Femur (tissue), 1 donor: ENCODE data around the gene IL9.
"Not testable (repeated sequence)": the region's sequence is repeated elsewhere in the genome, so short reads cannot be mapped to it uniquely, and the experiment has no call there.

Experiments used
- DNase-seq: peaks from one replicate; pipeline ENCODE4 v3.0.0-alpha.2; 2017

The IL9 gene

DNA sequence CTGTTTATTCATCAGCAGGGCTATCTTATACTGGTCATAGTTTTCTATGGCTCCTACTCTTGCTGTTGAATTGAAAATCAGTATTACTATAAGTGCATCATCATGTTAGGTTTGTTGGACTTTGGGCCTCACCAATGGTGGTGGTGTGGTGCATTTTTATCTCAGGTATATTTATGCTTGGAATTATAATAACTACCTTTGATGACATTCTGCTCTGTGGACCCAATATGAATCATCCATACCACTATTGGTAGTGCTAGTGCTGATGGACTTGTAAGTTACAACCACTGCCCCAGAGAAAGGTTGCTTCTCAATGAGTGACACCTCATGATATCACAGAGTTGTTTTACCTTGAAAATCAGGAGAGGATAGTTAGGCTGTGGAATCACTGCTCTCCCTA, 28.0 kb downstream of the IL9 start:
- no peak for DNase-seq

DNA sequence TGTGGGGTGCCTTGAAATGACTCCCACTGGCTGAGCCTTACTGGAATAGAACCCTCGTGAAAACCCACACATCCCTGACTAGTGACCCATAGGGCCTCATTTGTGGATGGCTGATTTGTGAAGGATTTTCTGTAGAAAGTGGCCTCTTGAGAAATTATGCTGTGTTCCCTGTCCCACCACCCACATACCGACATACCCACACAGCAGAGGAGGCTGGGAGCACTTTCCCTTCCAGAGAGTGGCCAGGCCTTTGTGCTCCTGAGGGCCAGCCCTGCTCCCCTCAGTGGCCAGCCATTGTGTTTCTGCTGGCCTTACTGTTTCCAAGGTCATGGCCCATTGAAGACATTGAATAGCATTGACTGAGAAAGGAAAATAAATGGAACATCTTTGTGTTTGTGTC, 29.6 kb downstream of the IL9 start:
- no peak for DNase-seq

DNA sequence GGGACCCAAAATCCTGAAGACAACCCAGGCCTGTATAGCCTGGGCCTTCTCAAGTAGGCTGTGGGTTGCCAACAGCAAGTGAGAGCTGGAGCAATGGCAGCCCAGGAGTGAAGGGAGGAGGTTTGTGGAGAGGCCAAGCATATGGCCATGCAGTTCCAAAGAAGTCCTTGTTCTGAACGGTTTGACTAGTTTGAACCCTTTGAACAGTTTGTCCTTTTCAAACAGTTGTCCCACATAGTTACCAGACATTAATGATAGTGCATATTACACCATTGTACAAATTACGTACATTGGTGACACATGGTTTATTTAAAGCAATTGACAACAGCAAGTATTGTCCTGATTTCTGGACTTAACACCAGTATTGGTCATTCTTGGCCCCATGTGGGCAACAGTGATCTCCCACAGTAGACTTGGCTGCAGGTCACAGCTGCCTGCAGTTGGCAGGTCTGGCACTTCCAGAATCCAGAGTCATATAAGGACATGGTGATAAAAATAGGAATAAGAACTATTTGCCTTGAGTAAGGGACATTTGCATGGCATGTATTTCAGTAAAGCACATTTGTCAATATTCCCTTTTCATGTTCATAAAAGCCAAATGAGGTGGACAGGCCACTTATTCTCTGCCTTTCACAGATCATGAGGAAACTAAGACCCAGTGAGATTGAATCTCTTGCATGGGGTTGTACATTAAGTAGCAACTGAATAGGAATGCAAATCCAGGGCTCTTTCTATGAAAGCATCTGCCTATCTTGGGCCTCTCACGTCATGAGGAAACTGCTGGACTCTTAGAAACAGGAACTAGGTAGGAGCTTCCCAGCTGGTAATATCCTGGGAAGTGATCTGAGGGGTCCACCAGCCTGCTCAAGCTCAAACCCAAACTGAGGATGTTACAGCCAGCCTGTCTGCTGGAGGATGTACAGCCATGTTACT, 30.9 kb downstream of the IL9 start:
- no peak for DNase-seq

DNA sequence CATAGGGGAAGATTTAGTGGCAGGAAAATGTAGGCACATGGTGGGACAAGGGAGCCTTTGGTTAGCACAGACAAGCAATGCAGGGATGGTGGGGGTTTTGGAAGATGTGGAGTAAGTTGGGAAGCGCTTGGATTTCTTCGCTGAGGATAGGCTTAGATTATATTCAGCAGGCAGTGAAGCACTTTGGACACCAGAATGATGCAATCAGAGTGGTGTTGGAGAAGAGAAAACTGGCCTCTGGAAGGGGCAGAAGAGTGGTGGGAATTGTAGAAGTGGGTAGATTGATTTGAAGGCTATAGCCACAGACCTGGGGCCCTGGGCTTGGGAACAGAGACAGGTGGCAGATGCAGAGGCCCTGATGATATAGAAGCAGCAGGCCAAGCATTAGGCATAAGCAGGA, 32.9 kb downstream of the IL9 start:
- no peak for DNase-seq

DNA sequence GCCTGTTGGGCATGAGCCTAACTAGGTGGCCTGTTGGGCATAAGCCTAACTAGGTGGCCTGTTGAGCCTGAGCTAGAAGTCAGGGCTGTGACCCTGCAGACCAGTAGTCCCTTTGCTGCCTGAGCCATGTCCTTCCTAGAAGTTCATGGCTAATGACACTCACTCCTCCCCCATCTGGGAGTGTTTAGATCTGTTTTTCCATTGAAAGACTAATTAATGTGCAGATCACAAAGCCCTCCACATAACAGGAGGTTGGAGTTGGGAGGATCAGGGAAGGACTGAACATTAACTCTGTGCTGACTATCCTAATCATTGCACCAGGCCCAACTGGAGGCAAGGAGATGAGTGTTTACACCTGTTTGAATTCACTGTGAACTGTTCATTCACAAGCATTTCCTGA, 33.6 kb downstream of the IL9 start:
- no peak for DNase-seq

DNA sequence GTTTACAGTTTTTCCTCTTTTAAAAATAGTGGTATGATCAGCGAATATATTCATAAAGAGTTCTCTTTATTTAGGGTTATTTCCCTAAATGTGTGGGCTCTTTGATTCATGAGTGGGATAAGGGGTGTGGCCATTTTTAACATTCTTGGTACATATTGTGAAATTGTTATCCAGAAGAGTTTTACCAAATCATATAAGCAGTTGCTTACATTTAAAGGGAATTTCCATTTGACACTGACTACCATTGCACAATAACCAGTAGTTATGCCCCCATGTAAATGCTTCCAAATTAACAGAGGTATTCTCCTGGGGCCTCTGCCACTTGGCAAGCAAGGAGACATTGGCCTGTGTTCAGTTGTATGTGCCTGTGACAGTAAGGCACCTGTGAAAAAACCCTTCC, 34.0 kb downstream of the IL9 start:
- no peak for DNase-seq

DNA sequence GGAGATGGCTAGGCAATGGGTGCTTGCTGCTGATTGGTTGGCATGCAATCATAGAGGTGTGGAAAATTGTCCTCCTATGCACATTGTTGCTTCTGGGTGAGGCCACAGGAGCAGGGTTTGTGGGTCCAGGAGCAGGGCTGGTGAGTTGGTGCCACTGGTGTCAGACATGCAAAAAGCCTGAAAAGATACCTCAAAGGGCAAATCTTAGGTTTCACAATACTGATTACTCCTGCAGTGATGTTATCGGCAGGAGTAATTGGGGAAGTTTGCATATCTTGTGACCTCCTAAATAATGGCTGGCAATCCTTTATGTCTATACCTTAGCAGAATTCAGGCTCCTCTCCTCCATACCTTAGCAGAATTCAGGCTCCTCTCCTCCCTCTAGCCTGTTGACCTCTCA, 36.0 kb downstream of the IL9 start:
- no peak for DNase-seq

DNA sequence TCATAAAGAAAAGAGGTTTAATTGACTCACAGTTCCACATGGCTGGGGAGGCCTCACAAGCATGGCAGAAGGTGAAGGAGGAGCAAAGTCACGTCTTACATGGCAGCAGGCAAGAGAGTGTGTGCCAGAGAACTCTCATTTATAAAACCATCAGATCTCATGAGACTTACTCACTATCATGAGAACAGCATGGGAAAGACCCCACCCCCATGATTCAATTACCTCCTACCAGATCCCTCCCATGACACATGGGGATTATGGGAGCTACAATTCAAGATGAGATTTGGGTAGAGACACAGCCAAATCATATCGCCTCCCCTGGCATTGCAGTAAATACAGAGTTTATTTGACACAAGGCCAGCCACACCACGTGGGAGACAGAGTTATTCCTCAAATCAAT, 36.5 kb downstream of the IL9 start:
- not testable (repeated sequence) for DNase-seq

DNA sequence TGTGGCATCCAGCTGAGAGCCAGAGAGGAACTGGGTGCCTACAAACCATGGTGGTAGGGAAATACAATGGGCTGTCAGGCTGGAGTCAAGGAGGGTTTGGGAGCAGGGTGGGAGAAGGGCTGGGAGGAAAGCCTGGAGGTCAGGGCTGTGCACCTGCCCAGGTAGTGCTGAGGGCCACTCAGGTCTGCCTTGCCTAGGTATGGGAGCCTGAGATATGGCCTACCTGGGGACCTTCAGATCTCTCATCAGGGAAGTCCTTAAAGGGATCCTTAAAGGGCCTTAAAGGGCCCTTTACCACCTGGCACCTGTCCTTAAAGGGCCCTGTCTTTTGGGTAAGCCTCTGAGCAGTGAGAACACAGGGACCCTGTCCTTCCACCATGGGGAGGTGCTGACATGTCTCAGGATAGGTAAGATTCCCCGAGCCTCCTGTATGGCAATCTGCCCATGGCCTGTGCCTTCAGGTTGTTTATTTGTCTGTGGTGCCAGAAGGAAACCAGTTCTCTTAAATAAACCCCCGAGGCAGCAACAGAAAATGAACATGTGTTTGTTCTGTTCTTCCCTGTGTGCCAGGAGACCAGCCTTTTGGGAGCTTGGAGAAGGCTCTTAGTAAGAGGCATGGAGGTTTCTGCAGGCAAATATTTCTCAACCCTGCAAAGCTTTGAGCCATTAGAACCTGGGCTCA, 37.9 kb downstream of the IL9 start:
- no peak for DNase-seq

DNA sequence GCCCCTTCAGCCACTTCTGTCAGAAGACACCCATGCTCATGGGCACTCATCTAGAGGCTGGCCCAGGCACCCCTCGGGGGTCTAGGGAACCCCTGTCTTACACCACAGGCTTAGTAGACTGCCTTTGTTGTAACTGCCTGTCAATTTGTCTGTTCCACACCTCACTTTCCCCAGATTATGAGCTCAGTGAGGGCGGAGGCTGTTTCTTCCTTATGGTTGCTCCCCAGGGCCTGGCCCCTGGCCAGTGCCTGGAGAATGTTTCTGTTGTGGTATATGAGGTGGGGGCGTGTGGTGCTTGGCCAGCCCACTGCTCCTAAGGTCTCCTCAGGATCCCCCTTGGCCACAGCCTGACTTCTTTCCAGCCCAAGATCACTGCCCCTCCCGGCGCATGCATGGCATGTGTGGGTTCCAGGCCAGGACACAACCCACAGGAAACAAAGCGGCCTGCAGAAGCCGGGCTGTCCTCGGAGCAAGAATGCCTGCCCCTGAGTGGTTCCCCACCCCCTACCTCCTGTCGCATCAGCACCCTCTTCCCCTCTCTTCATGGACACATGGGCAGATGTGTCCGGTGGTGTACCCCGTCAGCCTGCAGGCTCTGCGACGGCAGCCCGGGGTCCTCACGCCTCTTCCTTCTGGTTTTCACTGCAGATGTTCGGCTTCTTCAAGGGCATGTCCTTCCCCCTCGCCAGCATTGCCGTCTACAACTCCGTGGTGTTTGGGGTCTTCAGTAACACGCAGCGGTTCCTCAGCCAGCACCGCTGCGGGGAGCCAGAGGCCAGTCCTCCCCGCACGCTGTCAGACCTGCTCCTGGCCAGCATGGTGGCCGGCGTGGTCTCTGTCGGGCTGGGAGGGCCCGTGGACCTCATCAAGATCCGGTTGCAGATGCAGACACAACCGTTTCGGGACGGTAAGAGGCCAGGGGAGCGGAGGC, 43.5 kb downstream of the IL9 start:
- DNase-seq, result no peak

DNA sequence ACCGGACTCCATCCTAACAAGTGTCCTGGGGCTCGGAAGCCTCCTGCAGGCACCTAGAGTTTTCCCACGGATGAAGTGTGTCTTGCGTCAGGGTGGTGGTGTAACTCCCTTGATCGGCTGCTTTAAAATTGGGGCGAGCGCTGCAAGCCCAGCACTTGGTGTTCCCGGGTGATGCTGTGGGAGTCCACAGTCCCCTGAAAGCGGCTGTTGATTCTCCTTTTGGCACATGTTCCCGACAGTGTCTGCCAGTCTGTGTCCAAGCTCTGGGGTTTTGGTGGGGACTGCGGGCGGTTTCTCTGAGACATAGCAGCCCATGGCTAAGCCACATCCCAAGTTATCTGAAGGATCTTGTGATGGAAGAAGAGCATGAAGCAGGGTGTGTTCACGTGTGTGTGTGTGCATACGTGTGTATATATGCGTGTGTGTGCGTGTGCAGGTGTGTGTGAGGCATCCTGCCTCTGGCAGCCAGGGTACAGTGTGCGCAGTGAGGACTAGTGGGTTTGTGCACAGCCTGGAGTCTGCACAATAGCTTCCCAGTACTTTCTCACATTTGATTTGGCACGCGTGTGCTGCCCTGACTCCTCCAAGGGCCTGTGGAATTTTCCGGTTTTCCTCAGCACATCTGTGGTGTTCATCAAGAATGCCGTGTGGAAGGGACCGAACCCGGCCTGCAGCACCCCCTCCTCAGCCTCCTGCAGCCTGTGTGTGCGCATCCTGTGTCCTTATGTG, 44.3 kb downstream of the IL9 start:
- DNase-seq, result no peak

DNA sequence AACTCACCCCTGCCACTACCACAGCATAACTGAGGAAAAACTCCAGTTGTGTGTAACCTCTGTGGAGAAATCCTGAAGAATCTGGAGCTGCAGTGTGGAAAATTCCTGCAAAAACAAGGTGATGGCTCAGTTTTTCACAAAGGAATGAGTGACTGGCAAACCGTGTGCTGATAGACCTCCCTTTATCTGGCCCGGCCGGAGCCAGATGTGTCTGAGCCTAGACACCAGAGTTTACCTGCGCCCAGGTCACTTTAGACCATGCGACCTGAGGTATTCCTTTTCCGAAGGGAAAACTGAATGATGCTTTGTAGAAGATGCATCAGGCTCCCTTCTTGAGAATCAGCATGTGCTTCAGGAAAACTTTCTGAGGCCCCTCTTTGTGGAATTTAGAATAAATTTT, 45.0 kb downstream of the IL9 start:
- no peak for DNase-seq

DNA sequence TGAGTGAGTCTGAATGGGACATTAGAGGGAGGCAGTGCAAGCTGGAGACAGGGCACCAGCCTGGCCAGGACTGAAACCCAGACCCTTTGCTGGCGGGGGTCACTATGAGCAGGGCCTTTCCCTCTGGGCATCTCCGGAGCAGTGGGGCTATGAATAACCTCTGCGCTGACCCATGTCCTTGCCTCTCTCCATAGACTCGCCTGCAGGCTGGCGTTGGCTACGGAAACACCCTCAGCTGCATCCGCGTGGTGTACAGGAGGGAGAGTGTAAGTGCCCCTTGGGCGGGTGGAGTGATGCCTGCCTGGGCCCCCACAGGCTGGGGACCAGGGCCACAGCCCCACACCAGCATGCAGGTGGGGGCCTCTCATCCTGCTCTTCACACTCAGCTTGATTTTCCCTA, 45.4 kb downstream of the IL9 start:
- no peak for DNase-seq

DNA sequence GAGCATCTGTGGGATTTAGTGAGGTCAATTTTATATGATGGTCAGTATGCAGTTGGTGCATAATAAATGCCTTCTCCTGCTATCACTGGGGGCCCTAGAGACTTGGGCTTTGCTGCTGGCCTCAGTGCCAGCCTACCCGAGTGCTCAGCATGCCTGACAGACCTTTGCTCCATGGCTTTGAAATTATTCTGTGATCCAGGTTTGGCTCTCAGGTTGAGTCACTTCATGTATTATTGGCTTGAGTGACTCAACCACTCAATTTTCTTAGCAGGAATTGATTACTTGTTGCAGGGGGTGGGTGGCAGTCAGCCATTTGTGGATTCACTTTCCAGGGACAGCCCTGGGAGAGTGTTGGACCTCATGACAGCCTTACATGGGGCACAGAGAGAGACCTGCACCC, 47.7 kb downstream of the IL9 start:
- no peak for DNase-seq

DNA sequence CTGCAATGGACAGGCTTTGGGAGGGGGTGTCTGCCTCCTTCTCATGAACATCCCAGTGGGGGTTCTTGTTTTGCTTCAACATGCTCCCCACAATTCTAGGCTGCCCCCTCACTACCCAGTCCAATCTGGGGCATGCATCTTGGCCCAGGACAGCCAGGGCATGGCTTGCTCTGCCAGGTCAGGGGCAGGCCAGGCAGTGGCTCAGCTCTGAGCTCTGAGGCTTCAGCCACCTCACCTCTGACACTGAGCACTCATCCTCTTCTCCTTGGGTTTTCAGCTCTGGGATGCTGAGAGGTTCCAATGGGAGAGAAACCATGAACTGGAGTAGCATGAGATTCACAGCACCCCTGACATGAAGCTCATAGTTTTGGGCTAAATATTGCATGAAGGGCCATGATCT, 49.3 kb downstream of the IL9 start:
- DNase-seq, result no peak

DNA sequence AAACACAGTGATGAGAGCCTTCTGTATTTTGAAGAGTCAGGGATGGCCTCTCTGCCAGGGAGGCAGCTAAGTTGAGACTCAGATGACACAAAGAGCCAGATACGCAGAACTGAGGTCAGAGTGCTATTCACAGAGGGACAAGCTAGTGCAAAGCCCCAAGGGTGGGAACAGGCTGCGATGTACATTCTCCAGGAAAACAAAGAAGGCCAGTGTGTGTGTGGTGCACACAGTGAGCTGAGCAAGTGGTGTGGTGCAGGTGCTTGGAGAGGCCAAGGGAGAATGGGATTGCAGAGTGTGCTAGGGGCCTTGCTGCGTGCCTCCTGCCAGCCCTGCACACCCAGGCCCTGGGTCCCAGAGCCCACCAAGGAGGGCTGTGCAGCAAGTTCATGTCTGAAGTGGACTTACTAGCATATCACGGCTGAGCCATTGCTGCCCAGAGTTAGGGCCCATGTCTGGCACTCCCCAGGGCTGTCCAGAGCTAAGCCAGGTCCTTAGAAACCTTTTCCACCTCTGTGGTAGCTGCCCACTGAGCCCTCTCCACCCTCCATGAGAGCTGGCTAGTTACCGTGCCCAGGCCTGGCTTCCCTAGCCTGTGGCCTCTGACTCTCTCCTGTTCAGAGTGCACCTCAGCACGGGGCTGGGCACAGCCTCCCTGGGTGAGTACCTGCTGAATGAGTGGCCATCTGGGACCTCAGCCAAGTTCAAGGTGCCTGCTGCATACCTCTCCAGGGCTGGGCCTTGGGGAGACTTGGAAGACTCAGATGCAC, 51.9 kb downstream of the IL9 start:
- no peak for DNase-seq

DNA sequence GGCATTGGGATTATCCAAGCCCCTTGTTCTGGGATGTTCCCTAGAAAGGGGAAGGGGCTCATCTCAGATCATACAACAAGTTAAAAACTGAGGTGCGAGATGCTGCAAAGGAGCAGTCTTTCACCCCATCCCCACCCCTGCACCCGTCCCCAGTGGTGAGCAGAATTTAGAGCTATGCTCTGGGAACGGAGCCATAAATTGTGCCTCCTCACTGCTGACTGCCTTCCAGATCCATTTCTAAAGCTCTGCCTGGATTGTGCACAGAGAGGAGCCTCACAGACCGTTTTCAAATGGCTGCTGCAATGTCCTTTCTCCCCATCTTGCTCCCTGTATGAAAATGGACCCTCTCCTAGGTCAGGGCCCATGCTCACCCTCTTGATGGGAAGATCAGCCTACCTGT, 52.9 kb downstream of the IL9 start:
- no peak for DNase-seq
